ENCODE results near the gene RPSA. TPM values are rescaled to one million over a fixed set of nuclear protein-coding genes. Genes with fewer than 3 reads are reported as not detected.
"Not testable (repeated sequence)": the region's sequence is repeated elsewhere in the genome, so short reads cannot be mapped to it uniquely, and the experiment has no call there.

The RPSA gene
- total and polyA plus RNA-seq, 10 donors: 795 to 3,649 (median 960) TPM

DNA sequence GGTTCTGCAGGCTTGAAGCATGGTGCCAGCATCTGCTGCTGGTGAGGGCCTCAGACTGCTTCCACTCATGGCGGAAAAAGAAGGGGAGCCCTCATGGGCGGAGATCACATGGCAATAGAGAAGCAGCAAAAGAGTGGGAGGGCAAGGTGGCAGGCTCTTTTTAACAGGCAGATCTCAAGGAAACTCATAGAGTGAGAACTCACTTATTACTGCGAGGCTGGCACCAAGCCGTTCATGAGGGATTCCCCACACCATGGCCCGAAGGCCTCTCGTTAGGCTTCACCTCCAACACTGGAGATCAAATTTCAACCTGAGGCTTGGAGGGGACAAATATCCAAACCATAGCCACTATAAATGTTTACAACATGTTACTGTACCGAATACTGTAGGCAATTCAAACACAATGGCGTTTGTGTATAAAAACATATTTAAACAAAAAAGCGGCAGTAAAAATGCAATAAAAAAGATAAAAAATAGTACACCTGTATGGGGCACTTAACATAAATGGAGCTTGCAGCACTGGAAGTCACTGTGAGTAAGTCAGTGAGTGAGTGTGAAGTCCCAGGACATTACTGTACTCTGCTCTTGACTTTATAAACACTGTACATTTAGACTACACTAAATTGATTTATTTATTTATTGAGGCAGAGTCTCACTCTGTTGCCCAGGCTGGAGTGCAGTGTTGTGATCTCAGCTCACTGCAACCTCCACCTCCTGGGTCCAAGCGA lies 42.1 kb downstream of the RPSA start:
- H3K36me3 ChIP-seq: no peaks in the 10 kb centered on the region
- H3K27ac ChIP-seq: no peak overlapping the region
- TF ChIP-seq, protein P1, sequence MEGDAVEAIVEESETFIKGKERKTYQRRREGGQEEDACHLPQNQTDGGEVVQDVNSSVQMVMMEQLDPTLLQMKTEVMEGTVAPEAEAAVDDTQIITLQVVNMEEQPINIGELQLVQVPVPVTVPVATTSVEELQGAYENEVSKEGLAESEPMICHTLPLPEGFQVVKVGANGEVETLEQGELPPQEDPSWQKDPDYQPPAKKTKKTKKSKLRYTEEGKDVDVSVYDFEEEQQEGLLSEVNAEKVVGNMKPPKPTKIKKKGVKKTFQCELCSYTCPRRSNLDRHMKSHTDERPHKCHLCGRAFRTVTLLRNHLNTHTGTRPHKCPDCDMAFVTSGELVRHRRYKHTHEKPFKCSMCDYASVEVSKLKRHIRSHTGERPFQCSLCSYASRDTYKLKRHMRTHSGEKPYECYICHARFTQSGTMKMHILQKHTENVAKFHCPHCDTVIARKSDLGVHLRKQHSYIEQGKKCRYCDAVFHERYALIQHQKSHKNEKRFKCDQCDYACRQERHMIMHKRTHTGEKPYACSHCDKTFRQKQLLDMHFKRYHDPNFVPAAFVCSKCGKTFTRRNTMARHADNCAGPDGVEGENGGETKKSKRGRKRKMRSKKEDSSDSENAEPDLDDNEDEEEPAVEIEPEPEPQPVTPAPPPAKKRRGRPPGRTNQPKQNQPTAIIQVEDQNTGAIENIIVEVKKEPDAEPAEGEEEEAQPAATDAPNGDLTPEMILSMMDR (IDR thresholded peaks at IDR 0.05 in 8 of 11, conservative IDR thresholded peaks at IDR 0.05 in 3 of 11): no peak
- TF ChIP-seq POLR2A (IDR thresholded peaks at IDR 0.05): no peak
- no peak for TF ChIP-seq POLR2AphosphoS5 (IDR thresholded peaks at IDR 0.05)
- no peak for DNase-seq
- no peaks in the 10 kb centered on the region for H3K9me3 ChIP-seq
- H3K27me3 ChIP-seq (replicated peaks in 1 of 7): no peaks in the 10 kb centered on the region
- H3K4me3 ChIP-seq: no peak overlapping the region
- peaks cover 0 to 6% (median 4%) of the 10 kb centered on the region in 6 donors for H3K4me1 ChIP-seq
- intact Hi-C loops (cut with DNase I; ENCODE audit: low total_unique reads): loop anchor here (10.0 kb wide), 1 partner anchor 736 kb away; no protein-coding TSS in a partner anchor
- 79 to 86% (median 81%) methylated on average over 10 of the region's 10 CpGs for WGBS, 5 donors

DNA sequence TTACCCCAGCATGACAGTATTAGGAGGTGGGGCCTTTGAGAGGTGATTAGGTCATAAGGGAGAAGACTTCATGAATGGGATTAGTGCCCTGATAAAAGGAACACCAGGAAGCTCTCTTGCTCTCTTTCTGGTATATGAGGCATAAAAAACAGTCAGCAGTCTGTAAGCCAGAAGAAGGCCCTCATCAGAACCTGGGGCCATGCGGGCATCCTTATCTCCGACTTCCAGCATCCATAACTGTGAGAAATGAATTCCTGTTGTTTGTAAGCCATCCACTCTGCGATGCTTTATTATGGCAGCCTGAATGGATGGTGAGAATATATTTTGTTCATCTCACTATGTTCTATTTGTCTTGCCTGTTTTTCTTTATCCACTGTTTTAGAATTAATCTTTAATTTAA lies 43.3 kb downstream of the RPSA start:
- Histone ChIP-seq H3K27me3 (replicated peaks in 1 of 7) (peaks cover 0 to 5% (median 0%) of the 10 kb centered on the region in 7 donors), H3K9me3 (no peaks in the 10 kb centered on the region), H3K4me3 (no peak overlapping the region), H3K4me1 (peaks cover 0 to 6% (median 4%) of the 10 kb centered on the region in 6 donors), H3K36me3 (no peaks in the 10 kb centered on the region), H3K27ac (no peak overlapping the region)
- DNase-seq: no peak
- WGBS, 5 donors: 62 to 78% (median 72%) methylated on average over 3 of the region's 3 CpGs
- intact Hi-C loops (cut with DNase I; ENCODE audit: low total_unique reads): loop anchor here (10.0 kb wide), 1 partner anchor 735 kb away; no protein-coding TSS in a partner anchor
- no peak for TF ChIP-seq POLR2A (IDR thresholded peaks at IDR 0.05)
- TF ChIP-seq, protein P1 (IDR thresholded peaks at IDR 0.05 in 8 of 11, conservative IDR thresholded peaks at IDR 0.05 in 3 of 11): no peak
- no peak for TF ChIP-seq POLR2AphosphoS5 (IDR thresholded peaks at IDR 0.05)

DNA sequence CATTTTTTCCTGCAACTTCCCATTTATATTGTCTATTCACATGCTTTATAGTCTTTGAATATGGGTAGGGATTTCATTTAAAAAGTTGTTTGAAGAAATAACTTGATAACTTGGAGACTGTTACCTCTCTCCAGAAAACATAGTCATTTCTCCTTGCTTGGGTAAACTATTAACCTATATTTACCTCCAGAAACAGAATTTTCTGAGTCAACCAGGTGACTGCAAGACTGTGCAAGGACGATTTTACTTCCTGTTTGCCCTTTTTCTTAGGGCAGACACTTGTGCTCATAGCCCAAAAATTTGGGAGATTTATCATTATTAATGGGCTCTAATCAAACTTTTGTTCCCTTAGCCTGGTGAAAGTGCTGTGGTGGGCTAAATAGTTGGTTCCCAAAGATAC lies 46.6 kb downstream of the RPSA start:
- no peaks in the 10 kb centered on the region for H3K36me3 ChIP-seq
- intact Hi-C loops (cut with DNase I; ENCODE audit: low total_unique reads): no loop called here
- 40 to 56% (median 46%) methylated on average over 1 of the region's 1 CpG for WGBS, 5 donors

DNA sequence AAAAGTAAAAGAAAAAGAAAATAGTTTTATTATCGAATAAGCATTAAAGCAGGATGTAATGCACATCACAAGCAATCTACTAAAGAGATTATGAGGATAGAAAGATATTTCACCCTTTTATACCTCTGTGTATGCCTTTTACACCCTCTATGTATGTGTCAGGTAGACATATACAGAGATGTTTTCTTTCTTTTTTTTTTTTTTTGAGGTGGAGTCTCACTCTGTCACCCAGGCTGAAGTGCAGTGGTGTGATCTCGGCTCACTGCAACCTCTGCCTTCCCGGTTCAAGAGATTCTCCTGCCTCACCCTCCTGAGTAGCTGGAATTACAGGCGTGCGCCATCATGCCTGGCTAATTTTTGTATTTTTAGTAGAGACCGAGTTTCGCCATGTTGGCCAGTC lies 47.4 kb downstream of the RPSA start:
- H3K9me3 ChIP-seq; H3K36me3 ChIP-seq; H3K27me3 ChIP-seq (replicated peaks in 1 of 7); H3K4me1 ChIP-seq; H3K4me3 ChIP-seq; H3K27ac ChIP-seq; DNase-seq; intact Hi-C loops (cut with DNase I; ENCODE audit: low total_unique reads): not testable (repeated sequence)
- 91 to 96% (median 93%) methylated on average over 7 of the region's 7 CpGs for WGBS, 5 donors

More for the DNA sequence above, 46.6 kb downstream of the RPSA start:
- H3K4me3 ChIP-seq: no peak overlapping the region
- H3K27me3 ChIP-seq (replicated peaks in 1 of 7): peaks cover 0 to 10% (median 0%) of the 10 kb centered on the region in 7 donors
- H3K9me3 ChIP-seq: no peaks in the 10 kb centered on the region
- no peak for TF ChIP-seq POLR2AphosphoS5 (IDR thresholded peaks at IDR 0.05)
- TF ChIP-seq, protein P1 (IDR thresholded peaks at IDR 0.05 in 8 of 11, conservative IDR thresholded peaks at IDR 0.05 in 3 of 11): no peak
- peaks cover 0 to under 1% (median 0%) of the 10 kb centered on the region in 6 donors for H3K4me1 ChIP-seq
- no peak for DNase-seq
- H3K27ac ChIP-seq: no peak overlapping the region
